SKM-1 (cell line): Measurements from ENCODE around the gene SCRN2.

Source experiments
- DNase-seq: peaks from one replicate; lab custom pipeline; 2025; ENCODE audit not compliant: unreplicated experiment; lab: John Stamatoyannopoulos, UW

SCRN2 gene

DNA sequence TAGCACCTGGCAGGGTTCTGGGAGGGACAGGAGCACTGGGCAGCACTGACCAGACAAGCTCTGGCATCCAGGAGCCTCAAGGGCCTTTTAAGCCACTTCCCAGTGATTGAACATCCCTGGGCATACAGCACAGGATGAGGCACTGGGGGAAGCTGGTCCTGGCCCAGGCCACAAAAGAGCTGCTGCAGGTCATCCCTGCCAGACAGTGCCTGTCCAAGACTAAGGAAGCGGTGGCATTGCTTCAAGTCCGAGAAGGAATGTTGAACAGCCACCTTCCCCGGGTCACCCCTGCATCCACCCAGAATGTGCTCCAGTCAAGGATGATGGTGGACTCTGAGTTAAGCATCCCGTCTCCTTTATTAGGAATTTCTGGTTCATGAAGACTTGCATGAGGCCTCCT is 18.3 kb downstream of the SCRN2 start:
- DNase-seq: no peak

DNA sequence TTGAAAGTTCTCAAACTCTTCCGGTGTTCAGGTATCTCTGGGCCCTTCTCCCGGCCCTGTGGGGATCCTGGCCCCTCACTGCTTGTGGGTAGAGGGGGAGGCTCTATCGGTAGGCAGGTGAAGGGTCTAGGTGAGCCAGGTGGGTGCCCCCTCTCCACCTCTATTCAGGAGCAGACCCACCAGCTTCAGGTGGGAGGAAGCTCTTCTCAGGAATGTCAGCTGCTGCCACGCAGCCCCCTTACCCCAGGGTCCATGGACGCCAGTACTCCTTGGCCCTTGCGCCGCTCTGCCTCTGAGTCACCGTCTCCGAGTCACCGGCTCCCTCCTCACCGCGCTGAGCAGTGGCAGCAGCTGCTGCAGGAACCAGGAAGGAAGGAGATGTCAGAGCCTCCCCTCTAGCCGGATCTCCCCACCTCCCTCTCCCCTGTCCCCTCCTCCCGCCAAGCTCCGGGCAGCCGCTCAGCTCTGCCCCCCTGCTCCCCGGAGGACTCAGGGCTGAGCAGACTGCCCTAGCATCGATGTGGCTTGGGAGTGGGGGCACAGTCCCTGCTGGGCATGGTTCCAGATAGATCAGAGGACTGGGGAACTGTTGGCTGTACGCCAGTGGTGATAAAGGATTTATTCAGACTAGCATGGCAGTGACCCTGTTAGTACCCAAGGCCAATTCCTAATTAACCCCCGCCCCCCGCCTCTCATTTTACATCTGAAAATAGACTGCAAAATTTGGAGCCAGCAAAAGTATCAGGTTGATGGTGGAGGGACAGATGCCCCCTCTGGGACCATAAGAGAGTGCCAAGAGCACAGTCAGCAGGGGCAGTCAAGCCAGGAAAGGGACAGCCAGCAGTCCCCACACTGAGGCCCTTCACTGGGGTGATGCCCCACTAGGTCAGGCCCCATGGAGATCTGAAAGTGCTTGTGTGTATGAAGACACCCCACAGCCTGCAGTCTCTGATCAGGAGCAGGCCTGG is 19.4 kb downstream of the SCRN2 start, which contains the start of gene OSBPL7:
TSS of gene OSBPL7 (minus strand) at position 371 of the 968 bp plus-strand sequence. CDS start 1,516 bp downstream, outside the sequence.
- peak; percentile 91 for DNase-seq

DNA sequence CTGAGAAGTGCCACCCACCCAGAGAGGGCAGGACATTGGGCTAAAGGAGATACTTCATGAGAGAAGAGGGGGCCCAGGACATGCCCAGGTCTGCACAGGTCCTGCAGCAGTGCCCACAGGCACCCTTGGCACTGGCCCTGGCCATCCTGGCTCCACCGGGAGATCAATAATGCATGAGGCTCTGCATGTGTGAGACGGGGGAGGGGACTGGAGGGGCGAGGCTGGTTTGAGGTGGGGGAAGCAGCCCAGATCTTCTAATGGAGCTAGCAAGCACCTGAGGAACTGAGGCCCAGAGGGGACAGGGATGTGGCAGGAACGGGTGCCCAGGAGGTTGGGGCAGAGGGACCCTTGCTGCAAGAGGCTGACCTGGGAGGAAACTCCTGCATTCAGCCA is 20.0 kb downstream of the SCRN2 start:
- no peak for DNase-seq

DNA sequence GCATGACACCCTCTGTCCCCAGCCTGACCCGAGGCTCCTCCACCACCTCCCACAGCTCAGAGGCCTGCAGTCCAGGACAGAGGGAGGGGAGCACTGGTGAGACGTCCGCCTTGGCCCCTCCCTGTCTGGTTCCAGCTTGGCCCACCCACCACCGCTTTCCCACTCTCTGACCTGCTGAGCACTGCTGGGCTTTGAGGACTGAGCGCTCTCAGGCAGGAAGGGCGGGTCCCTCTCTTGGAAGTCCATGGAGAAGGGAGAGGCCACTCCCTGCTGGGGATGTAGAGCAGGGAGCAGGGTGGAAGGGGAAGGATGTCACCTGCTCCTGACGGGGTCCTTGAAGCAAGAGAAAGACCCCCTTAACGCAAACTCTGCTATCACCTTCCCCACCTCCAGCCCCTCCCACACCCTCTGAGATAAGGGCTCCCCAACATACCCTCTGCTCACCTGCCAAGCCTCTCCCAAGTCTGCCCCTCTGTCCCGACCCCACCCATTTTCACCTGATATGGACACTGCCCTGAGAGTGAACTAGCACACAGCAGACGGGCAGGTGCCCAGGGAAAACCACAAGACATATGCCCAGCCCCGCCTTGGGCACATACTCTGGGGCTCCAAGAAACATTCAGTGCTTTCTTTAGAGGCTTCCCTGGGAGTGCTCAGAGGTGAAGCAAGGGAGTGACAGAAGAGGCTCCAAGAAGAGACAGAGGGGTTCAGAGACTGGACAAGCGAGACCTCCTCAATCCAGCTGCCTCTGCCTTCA is 20.9 kb downstream of the SCRN2 start:
- DNase-seq: no peak

DNA sequence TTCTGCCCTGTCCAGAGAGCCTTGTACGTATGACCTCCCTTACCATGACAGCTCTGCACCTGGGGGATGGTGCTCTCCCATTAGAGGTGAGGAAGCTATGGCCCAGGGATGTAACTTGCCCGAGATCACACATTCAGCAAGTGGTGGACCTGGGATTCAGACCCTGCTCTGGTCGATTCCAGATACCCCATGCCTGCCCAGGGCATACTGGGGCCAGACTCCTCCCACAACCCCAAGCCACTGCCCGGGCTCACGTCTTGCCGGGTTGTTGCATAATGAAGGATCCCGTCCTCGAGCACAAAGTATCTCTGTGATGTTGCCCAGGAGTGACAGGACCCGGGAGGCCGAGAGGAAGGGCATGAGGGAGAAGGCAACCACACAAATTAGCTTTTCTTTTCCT is 21.6 kb downstream of the SCRN2 start:
- DNase-seq: no peak

DNA sequence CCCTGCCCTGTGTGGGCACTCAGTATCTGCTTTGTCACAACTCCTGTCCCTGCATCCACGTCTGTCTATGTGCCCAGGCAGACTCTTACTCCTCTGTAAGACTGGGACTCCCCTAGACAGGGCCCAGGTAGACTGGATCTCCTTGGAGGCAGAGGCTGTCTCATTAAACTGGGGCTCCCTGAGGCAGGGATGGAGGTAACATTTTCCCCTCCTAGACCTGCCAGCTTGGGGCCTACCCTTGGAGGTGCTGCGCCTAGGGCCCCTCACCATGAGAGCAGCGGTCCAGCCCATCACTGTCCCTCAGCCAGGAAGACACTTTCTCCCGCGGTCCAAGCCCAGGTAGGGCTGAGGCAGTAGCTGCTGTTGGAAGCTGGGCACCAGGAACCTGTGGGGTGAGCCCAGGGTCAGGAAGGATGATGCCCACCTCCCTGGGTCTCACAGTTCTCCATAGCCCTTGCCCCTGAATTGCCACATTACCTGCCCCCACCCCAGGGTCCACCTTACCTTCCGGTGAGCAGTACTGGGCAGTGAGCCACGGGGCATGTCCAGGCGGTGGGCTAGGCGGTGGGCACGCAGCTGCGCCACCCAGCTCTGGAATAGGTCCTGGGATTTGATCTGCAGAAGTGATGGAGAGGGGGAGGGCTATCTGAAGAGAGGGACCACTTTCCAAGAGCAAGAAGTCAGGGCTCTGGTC is 22.9 kb downstream of the SCRN2 start:
- no peak for DNase-seq

DNA sequence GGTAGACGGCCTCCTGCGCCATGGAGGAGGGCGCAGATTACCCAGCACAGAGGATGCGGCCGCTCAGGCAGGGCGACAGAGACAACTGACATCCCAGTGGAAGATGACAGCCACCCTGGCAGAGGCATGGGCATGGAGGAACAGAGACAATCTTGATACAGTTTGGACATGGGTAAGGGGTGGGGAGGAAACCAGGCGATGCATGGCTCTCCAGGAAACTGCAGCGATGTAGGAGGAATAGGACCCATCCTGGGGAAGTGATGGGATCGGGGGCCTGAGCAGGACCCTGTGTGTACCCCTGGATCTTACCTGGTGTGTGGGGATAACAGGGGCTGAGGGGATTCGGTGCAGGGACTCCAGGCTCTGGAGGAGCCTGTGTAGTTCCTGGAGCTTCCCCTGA is 24.1 kb downstream of the SCRN2 start:
- DNase-seq: no peak

DNA sequence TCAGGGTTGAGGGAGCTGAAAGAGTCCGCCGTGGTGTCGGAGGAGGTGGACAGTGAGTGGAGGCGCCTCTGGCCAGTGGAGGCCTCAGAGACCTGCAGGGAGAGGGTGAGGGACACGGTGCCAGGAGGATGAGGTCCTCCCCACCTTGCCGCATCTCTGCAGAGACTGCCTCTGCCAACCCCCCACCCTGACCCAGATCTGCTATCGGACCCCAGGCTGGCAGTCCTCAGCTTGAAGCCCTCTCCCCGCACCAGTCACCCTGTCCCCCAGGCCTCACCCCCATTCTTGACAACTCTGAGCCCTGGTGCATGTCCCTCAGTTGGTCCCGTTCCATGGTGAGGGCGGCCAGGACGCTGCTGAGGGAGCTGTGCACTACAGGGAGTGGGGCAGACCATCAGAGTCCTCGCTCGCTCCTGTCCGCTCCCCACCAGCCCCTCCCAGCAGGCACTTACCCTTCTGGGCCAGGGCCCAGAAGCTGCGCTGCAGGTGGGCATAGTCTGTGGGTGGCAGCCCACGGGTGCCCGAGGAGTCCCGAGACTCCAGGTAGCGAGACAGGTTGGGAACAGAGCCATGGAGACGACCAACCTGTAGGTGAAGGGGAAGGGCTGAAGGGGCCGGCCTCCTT is 24.9 kb downstream of the SCRN2 start:
- DNase-seq: no peak

DNA sequence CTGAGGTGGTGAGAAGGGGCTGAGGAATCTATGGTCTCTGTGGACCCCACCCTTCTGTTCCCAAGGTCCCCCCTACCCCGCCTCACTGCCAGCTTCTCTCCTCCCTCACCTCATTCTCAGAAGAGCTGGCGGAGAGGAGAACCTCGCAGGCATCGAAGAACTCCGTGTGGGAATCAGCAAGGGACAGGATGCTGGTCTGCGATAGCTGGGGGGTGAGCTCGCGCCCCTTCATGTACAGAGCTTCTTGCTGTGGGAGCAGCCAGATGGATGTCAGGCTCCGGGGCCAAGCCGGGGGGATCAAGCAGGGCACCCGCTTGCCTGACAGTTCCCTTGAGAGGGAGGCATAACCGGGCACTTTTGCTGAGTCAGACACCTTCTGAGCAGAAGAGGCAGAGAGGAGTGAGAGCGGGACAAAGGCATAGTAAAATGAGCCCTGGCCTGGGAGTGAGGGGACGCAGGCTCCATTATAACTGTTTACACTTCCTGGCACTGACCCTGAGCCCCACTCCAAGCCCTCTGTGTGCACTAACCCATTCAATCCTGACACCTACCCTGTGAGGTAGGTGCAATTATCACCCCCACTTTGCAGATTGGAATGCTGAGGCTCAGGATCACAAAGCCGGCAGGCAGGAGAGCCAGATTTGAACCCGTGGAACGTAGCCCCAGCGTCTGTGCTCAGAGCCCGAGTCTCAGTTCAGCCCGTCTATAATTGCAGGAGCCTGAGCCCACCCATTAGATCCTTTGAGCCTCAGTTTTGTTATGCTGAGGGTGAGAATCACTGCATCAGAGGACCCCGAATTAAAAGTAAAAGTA is 25.8 kb downstream of the SCRN2 start:
- no peak for DNase-seq

DNA sequence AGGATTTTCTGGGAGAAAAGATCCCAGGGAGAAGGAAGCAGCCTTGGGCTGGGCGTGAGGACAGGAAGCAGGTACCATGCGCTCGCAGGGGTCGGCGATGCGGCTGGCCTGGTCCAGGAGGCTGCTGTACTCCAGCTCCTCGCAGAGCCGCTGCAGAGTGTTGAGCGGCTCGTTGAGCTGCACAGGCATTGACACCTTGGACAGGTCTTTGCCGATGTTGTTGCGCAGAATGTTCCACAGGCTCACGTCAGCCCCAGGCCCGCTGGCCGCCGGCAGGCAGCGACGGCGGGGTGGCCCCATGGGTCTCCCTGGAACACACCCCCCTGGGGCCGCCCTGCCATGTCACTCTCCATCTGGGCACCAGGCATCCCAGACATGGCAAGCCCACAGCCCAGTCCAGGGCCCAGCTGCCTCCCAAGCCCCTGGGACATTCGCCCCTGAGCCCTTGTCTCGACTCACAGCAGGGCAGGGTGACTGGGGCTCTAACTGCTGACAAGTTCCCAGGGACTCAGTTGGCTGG is 27.5 kb downstream of the SCRN2 start:
- DNase-seq: no peak

DNA sequence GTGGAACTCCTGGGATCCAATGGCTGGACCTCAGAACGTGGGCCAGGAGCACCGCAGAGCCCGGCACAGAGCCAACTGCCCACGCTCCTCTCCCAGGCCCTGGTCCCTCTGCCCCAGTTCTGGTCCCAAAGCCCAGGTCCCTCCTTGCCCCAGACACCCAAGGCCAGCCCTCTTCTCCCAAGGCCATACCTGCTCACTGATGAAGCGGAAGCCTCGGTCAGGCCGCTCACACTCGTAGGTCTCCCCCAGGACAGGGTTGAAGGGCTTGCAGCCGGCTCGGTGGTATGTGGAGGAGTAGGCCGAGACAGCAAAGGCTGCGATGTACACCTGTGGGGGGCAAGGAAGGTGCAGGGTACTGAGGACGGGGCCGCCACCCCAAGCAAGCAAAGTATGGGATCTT is 28.0 kb downstream of the SCRN2 start:
- no peak for DNase-seq

DNA sequence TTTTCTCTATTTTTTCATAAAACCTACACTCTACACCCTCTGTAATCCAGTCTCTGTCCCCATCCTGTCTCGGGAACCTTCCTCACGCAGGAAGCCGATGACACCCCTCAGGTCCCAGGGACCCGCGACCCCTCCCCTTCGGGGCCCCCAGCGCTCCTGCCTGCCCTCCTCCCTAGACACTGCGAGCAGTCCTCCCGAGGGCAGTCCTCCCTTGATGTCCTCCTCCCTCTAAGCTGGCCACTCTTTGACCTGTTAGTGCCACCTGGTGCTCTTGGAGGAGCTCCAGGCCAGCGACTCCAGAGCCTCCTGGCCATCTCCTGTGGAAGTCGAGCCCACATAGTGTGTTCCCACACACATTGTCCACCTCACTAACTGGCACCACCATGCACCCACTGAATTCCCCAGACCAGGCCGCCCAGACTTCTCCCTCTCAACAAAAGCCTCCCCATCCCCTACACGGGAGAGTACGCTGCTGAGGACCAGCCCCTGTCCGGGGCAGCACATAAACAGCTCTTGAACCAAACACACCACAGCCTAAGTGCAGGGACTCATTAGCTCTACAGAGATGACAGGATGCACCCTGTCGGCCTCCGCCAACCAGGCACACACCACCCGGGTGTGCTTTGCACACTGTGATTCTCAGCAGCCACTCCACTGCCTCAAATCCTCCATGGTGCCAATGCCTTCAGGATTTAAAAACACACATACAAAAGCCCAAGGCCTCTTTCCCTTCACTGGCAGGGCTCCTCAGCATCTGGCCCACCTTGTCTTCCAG is 28.7 kb downstream of the SCRN2 start:
- no peak for DNase-seq

DNA sequence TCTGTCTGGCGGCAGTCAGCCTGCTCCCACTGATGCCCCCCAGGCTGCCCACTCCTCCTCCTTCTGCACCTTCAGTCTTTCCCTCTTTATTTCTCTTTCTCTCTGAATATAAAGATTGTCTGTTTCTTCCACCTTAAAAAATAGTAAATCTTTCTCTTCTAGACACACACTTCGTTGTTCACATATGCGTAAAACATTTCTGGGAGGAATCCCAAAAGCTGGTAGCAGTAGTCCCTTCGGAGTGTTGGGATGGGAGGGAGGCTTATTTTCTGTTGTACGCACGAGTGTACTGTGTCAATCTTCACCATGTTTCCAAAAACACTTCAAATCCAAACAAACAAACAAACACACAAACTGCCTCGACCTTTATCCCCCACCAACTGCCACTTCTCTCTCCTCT is 29.4 kb downstream of the SCRN2 start:
- no peak for DNase-seq

DNA sequence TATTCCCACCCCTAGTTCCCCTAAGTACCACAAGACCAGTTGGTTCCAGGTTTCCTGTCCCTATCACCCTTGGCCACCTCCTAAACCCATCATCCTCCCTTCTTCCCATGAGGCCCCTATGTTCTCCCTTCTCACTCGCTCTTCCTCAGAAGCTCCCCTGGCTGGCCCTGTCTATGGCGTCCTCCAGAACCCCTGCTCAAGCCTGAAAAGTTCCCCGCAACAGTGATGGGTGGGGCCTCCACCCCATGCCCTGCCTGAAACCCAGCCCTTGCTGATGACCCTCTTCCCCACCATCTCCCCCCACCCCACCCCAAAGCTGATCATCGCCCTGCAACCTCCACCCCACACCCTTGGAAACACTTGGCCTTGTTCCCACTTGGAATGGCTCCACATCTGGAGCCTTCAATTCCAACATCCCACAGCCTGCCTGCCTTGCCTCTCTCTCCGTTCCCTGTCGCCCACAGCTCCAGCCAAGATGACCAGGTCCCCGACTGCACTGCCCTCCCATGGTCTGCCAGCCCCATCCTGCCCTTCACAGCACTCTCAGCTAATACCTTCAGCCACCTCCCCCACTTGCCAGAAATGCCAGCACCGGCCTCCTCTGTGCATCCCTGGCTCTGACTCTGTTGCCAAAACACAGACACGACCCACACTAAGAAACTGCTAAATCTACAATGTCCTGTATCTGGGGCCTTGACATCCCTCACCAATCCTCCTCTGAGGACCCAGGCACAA is 30.0 kb downstream of the SCRN2 start:
- no peak for DNase-seq

DNA sequence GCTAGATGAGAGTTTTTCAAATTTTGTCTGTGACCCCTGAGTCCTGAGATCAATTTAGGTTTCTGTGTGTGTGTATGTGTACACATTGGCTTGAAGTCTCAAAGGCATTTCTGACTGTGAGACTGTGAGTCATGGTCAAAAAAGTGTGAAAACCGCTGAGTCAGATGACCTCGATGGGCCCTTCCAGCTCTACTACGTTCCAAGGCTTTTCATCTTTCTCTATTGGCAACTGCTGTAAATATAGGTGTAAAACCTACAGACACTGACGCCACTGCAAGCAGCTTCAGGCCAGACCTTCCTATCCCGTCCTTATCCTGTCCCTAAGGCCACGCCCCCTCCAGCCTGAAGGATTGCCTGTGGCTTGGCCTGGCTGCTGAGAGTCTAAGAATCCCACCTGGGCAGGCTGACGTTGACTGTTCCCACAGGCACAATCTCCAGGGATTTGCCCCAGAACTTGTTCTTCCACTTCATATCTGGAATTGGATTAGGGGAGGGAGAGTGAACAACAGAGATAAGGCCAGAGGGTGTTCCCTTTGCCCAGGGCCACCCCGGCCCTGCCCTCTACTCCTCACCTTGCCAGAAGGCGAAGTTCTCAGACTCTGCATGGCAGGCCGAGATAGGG is 30.8 kb downstream of the SCRN2 start:
- DNase-seq: no peak

DNA sequence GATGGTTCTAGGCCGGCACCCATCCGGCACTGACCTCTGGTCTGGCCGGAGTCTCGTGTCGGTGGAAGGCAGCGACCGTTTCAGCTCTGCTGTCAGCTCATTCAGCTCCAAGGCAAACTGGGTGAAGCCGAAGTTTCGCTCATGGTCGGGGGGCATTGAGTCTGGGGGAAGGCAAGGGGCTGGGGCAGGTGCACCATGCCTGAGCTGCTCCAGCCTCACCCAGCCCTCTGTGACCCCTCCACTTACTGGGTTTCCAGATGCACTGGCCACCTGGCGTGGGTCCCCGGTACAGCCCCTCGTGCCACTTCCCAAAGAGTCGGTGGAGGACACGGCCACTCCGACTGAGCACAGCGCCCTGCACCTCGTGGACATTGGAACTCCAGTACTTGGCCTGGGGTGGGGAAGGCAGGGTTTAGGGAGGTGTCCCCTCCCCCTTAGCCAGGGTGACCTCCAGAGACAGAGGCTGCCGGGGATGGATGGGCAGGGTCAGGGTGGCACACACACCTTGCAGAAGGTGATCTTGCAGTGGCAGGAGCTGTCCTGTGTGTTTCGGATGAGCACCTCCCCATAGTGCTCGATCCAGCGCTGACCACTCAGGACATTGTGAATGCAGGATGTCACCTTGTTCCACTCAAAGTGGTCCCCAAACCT is 32.1 kb downstream of the SCRN2 start:
- no peak for DNase-seq

DNA sequence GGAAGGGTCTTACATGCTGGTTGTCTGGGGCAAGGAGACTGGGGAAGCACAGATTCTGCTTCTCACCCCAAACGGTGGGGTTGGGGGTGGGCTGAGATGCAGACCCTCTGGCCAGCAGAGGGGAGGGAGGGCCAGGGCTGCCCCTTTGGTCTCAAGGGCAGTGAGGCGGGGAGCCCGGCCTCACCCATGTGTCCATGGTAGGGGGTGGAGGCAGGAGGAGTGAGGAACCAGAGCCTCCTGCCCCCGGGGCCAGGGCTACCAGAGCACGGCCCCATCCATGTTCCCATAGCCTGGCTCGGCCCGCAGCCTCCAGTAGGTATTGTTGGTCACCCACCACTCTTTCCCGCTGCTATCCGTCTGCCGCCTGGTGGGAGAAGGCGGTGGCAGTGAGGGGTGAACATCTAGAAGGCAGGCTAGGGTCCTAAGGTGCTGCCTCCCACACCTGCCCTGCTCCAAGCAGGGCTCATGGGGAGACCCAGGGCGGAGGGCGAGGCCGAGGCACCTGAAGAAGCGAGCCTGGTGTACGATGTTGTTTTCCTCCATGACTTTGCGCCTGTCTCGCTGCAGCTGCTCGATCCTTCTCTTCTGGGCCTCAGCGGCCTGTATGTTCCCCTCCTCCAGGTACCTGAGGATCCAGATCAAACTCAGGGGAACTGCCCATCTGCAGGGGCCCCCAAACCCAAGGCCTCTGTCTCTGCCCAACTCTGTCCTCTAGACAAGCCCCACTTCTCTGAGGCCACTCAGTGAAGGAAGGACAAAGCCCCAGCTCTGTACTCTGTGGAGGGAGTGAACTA is 32.8 kb downstream of the SCRN2 start:
- DNase-seq: no peak
